Mucosa of rectum (tissue), 2 donors: ENCODE results near the gene RNU5D-1.
"Not testable (repeated sequence)": the region's sequence is repeated elsewhere in the genome, so short reads cannot be mapped to it uniquely, and the experiment has no call there.

Experiments used
- H3K27ac ChIP-seq, 2 donors: one replicate each; pipeline ENCODE4 v1.7.0; 2013; ENCODE audit warnings: inconsistent platforms in 2 of 2, low read depth in 2 of 2, low read length in 2 of 2
- H3K27me3 ChIP-seq, 2 donors: one replicate each; pipeline ENCODE4 v1.7.0; 2013; ENCODE audit warnings: low read length in 2 of 2; ENCODE audit not compliant: control insufficient read depth in 2 of 2, insufficient read depth in 2 of 2
- H3K36me3 ChIP-seq, 2 donors: one replicate each; pipeline ENCODE4 v1.7.0; 2013; ENCODE audit warnings: low read length in 2 of 2; ENCODE audit not compliant: control insufficient read depth in 2 of 2, insufficient read depth in 2 of 2
- H3K4me1 ChIP-seq, 2 donors: one replicate each; pipeline ENCODE4 v1.7.0; 2013; ENCODE audit warnings: low read length in 2 of 2, mild to moderate bottlenecking in 1 of 2; ENCODE audit not compliant: control insufficient read depth in 2 of 2, insufficient read depth in 2 of 2
- H3K4me3 ChIP-seq, 2 donors: one replicate each; pipeline ENCODE4 v1.7.0; 2013; ENCODE audit warnings: low read length in 2 of 2
- H3K9ac ChIP-seq, 2 donors: one replicate each; pipeline ENCODE4 v1.7.0; 2013; ENCODE audit warnings: low read length in 2 of 2, low read depth in 1 of 2, mild to moderate bottlenecking in 1 of 2
- H3K9me3 ChIP-seq, 2 donors: one replicate each; pipeline ENCODE4 v1.7.0; 2013; ENCODE audit warnings: low read length in 2 of 2; ENCODE audit not compliant: control insufficient read depth in 2 of 2
- donor health status: healthy.
- donor health status: Normal muscosa, but diverticular disease.

The RNU5D-1 gene

GRCh38 chr1:44766421-44766820 is 35.5 kb upstream of the RNU5D-1 start:
- not testable (repeated sequence) for H3K9me3 ChIP-seq, H3K4me3 ChIP-seq, H3K27ac ChIP-seq, H3K9ac ChIP-seq, H3K27me3 ChIP-seq, H3K4me1 ChIP-seq, H3K36me3 ChIP-seq

- no peaks in the 10 kb centered on the region for H3K9me3 ChIP-seq
- no peaks in the 10 kb centered on the region for H3K27me3 ChIP-seq
- H3K4me1 ChIP-seq: no peaks in the 10 kb centered on the region
- H3K4me3 ChIP-seq: no peak overlapping the region
- peaks cover 6 to 11% of the 10 kb centered on the region in 2 donors for H3K36me3 ChIP-seq
- no peak overlapping the region for H3K9ac ChIP-seq
- H3K27ac ChIP-seq: no peak overlapping the region
Measured at GRCh38 chr1:44760876-44761275, 29.9 kb upstream of the RNU5D-1 start.

- no peak overlapping the region for H3K9ac ChIP-seq
- H3K9me3 ChIP-seq: no peaks in the 10 kb centered on the region
- no peaks in the 10 kb centered on the region for H3K4me1 ChIP-seq
- H3K4me3 ChIP-seq: no peak overlapping the region
- peaks cover 9 to 11% of the 10 kb centered on the region in 2 donors for H3K36me3 ChIP-seq
- H3K27ac ChIP-seq: no peak overlapping the region
- H3K27me3 ChIP-seq: no peaks in the 10 kb centered on the region
Measured at GRCh38 chr1:44759077-44759476, 28.1 kb upstream of the RNU5D-1 start.

- H3K4me1 ChIP-seq: no peaks in the 10 kb centered on the region
- H3K4me3 ChIP-seq: no peak overlapping the region
- no peak overlapping the region for H3K27ac ChIP-seq
- H3K36me3 ChIP-seq: peaks cover 11 to 12% of the 10 kb centered on the region in 2 donors
- H3K9me3 ChIP-seq: no peaks in the 10 kb centered on the region
- H3K27me3 ChIP-seq: no peaks in the 10 kb centered on the region
- no peak overlapping the region for H3K9ac ChIP-seq
Measured at GRCh38 chr1:44757420-44757819, 26.4 kb upstream of the RNU5D-1 start.

GRCh38 chr1:44747878-44748277 is 16.9 kb upstream of the RNU5D-1 start:
- Histone ChIP-seq H3K27me3 (no peaks in the 10 kb centered on the region), H3K9me3 (no peaks in the 10 kb centered on the region), H3K9ac (no peak overlapping the region), H3K4me3 (no peak overlapping the region), H3K36me3 (peaks cover 0 to under 1% of the 10 kb centered on the region in 2 donors), H3K27ac (no peak overlapping the region), H3K4me1 (no peaks in the 10 kb centered on the region)

- Histone ChIP-seq H3K9me3 (no peaks in the 10 kb centered on the region), H3K4me3 (no peak overlapping the region), H3K9ac (no peak overlapping the region), H3K27ac (no peak overlapping the region), H3K36me3 (peaks cover 0 to 2% of the 10 kb centered on the region in 2 donors), H3K4me1 (peaks cover 8% of the 10 kb centered on the region in 2 donors), H3K27me3 (no peaks in the 10 kb centered on the region)
Measured at GRCh38 chr1:44743211-44743610, 12.2 kb upstream of the RNU5D-1 start.

- Histone ChIP-seq H3K4me3 (peak overlapping the region; percentile 79 to 94), H3K36me3 (peaks cover 0 to 2% of the 10 kb centered on the region in 2 donors), H3K4me1 (peaks cover 8% of the 10 kb centered on the region in 2 donors), H3K9me3 (no peaks in the 10 kb centered on the region), H3K9ac (peak overlapping the region; percentile 10 to 78), H3K27me3 (no peaks in the 10 kb centered on the region), H3K27ac (no peak overlapping the region)
Measured at GRCh38 chr1:44740179-44740617, 9.2 kb upstream of the RNU5D-1 start.

GRCh38 chr1:44739307-44740178 is 8.6 kb upstream of the RNU5D-1 start, which contains the start of gene KIF2C:
Gene KIF2C (plus strand): TSS chr1:44739837. CDS start chr1:44739933, 96 bp downstream.
- Histone ChIP-seq H3K36me3 (peaks cover 0 to 2% of the 10 kb centered on the region in 2 donors), H3K9me3 (no peaks in the 10 kb centered on the region), H3K4me3 (peak within 1 kb of the TSS; percentile 79 to 94), H3K4me1 (peaks cover 8% of the 10 kb centered on the region in 2 donors), H3K27me3 (no peaks in the 10 kb centered on the region), H3K9ac (peak within 1 kb of the TSS; percentile 78 to 94), H3K27ac (peak within 1 kb of the TSS; percentile 85 to 90)

- not testable (repeated sequence) for H3K9me3 ChIP-seq, H3K36me3 ChIP-seq, H3K27me3 ChIP-seq, H3K4me1 ChIP-seq
- Histone ChIP-seq H3K4me3 (peak overlapping the region; percentile 79 to 94), H3K27ac (peak overlapping the region; percentile 85 to 90), H3K9ac (peak overlapping the region; percentile 78 to 94)
Measured at GRCh38 chr1:44738953-44739306, 8.0 kb upstream of the RNU5D-1 start.

GRCh38 chr1:44735992-44736391 is 5.0 kb upstream of the RNU5D-1 start:
- no peak overlapping the region for H3K9ac ChIP-seq
- H3K4me3 ChIP-seq: no peak overlapping the region
- H3K27me3 ChIP-seq: no peaks in the 10 kb centered on the region
- H3K36me3 ChIP-seq: no peaks in the 10 kb centered on the region
- H3K4me1 ChIP-seq: peaks cover 10 to 11% of the 10 kb centered on the region in 2 donors
- H3K27ac ChIP-seq: no peak overlapping the region
- H3K9me3 ChIP-seq: no peaks in the 10 kb centered on the region
